SH-SY5Y (cell line): ENCODE results near the gene MMP25.

ENCODE experiments used
- GATA2 ChIP-seq: IDR thresholded peaks from 2 replicates; pipeline ENCODE4 v1.6.1; 2011; ENCODE audit warnings: mild to moderate bottlenecking, low read depth, low read length
- GATA3 ChIP-seq: IDR thresholded peaks from 2 replicates; pipeline ENCODE4 v1.6.1; 2011; ENCODE audit warnings: low read depth, mild to moderate bottlenecking, low read length, moderate library complexity

Gene MMP25

GRCh38 chr16:3022684-3023414, 23.5 kb upstream of the MMP25 start:
- TF ChIP-seq GATA3 (no peak), GATA2 (no peak)

GRCh38 chr16:3023415-3023668, 23.0 kb upstream of the MMP25 start:
- TF ChIP-seq GATA3 (no peak), GATA2 (no peak)

GRCh38 chr16:3023669-3024478, 22.5 kb upstream of the MMP25 start, which contains the start of the genes HCFC1R1 and THOC6:
Gene HCFC1R1, minus strand, starts transcription at chr16:3023942. Its CDS starts 1 bp downstream, at chr16:3023941.
Gene THOC6, plus strand, starts transcription at chr16:3024035. Its CDS starts 292 bp downstream, at chr16:3024327.
- no peak for TF ChIP-seq GATA2
- TF ChIP-seq GATA3, result no peak

GRCh38 chr16:3025032-3026002, 21.0 kb upstream of the MMP25 start:
- no peak for TF ChIP-seq GATA2
- no peak for TF ChIP-seq GATA3

- no peak for TF ChIP-seq GATA2
- TF ChIP-seq GATA3, result no peak
These were observed 20.4 kb upstream of the MMP25 start for GRCh38 chr16:3026003-3026378.

- TF ChIP-seq GATA3, result no peak
- TF ChIP-seq GATA2, result no peak
These were observed 19.5 kb upstream of the MMP25 start for GRCh38 chr16:3026609-3027488.

GRCh38 chr16:3027489-3027795, 18.9 kb upstream of the MMP25 start:
- TF ChIP-seq GATA2, result no peak
- no peak for TF ChIP-seq GATA3

- TF ChIP-seq GATA3 (no peak), GATA2 (no peak)
These were observed 18.2 kb upstream of the MMP25 start for GRCh38 chr16:3027983-3028715.

GRCh38 chr16:3028716-3029319, 17.5 kb upstream of the MMP25 start:
- TF ChIP-seq GATA2 (no peak), GATA3 (no peak)

GRCh38 chr16:3029491-3030221, 16.7 kb upstream of the MMP25 start:
- TF ChIP-seq GATA2 (no peak), GATA3 (no peak)

GRCh38 chr16:3030222-3031212, 15.8 kb upstream of the MMP25 start:
- TF ChIP-seq GATA3 (no peak), GATA2 (no peak)
